CD4-positive, CD25-positive, alpha-beta regulatory T cell (primary cell): Measurements from ENCODE around the gene BORCS6. TPM values are rescaled to one million over a fixed set of nuclear protein-coding genes. Genes with fewer than 3 reads are reported as not detected.

Source experiments
- ATAC-seq, 2 donors: fragments of 150-1000 bp; cut with Tn5 transposase; one replicate each; pipeline ENCODE4 v1.10.0; 2021; ENCODE audit warnings: low read depth in 2 of 2, moderate number of reproducible peaks in 2 of 2, moderate library complexity in 1 of 2
- DNase-seq, 3 donors: peaks; one replicate each; pipeline versions ENCODE4 v3.0.0 to v3.0.0-alpha.2; 2012 to 2022; ENCODE audit warnings: mixed read lengths in 1 of 3
- H3K27ac ChIP-seq: one replicate; pipeline ENCODE4 v1.7.0; 2013; ENCODE audit warnings: mild to moderate bottlenecking, low read length; ENCODE audit not compliant: insufficient read depth, poor library complexity, severe bottlenecking
- H3K27me3 ChIP-seq: one replicate; pipeline ENCODE4 v1.7.0; 2013; ENCODE audit warnings: low read length; ENCODE audit not compliant: control insufficient read depth, insufficient read depth
- H3K36me3 ChIP-seq: one replicate; pipeline ENCODE4 v1.7.0; 2013; ENCODE audit warnings: mild to moderate bottlenecking, low read length, moderate library complexity; ENCODE audit not compliant: control insufficient read depth, insufficient read depth
- H3K4me1 ChIP-seq: 2 replicates; pipeline ENCODE4 v1.7.0; 2013; ENCODE audit warnings: mild to moderate bottlenecking, low read length; ENCODE audit not compliant: insufficient read depth, control insufficient read depth, poor library complexity, severe bottlenecking
- H3K4me3 ChIP-seq: one replicate; pipeline ENCODE4 v1.7.0; 2013; ENCODE audit warnings: low read depth, mild to moderate bottlenecking, low read length, moderate library complexity
- H3K9me3 ChIP-seq, 2 experiments: 1 replicate in 1 of 2; 2 replicates in 1 of 2; pipeline ENCODE4 v1.7.0; 2013; ENCODE audit warnings: low read length in 2 of 2, mild to moderate bottlenecking in 1 of 2, moderate library complexity in 1 of 2; ENCODE audit not compliant: control insufficient read depth in 2 of 2
- H3K27ac Mint-ChIP-seq, 3 donors: one replicate each; pipeline ENCODE4 v1.8.0; 2020 to 2022; ENCODE audit warnings: mild to moderate bottlenecking in 3 of 3, mixed read lengths in 3 of 3, moderate library complexity in 2 of 3
- H3K27me3 Mint-ChIP-seq: one replicate; pipeline ENCODE4 v1.8.0; 2022; ENCODE audit warnings: mild to moderate bottlenecking, mixed read lengths
- H3K36me3 Mint-ChIP-seq: one replicate; pipeline ENCODE4 v1.8.0; 2020; ENCODE audit warnings: mixed read lengths
- H3K4me1 Mint-ChIP-seq, 4 donors: one replicate each; pipeline ENCODE4 v1.8.0; 2020 to 2022; ENCODE audit warnings: mixed read lengths in 4 of 4, mild to moderate bottlenecking in 1 of 4
- H3K4me3 Mint-ChIP-seq, 4 donors: one replicate each; pipeline ENCODE4 v1.8.0; 2020 to 2022; ENCODE audit warnings: mild to moderate bottlenecking in 4 of 4, mixed read lengths in 4 of 4, moderate library complexity in 3 of 4
- H3K9me3 Mint-ChIP-seq, 7 donors: one replicate each; pipeline ENCODE4 v1.8.0; 2020 to 2022; ENCODE audit warnings: mixed read lengths in 7 of 7, mild to moderate bottlenecking in 3 of 7, moderate library complexity in 2 of 7
- polyA plus RNA-seq, 4 donors: library from polyadenylated mRNA; unstranded; fragments of 300-500 nt; fragmentation: Illumina TruSeq; gene quantifications; one replicate each; pipeline ENCODE4 v1.2.3, GENCODE V29; 2021
- total RNA-seq: library from RNA; stranded (reverse); gene quantifications from one replicate; pipeline ENCODE4 v1.2.3, GENCODE V29; 2022

Gene BORCS6
- total and polyA plus RNA-seq, 5 donors from 2014 or later: 10.1 to 29.9 (median 25.0) TPM

- Mint-ChIP-seq H3K4me1 (peaks cover 0 to 62% (median 26%) of the 10 kb centered on the region in 4 donors), H3K9me3 (peaks cover 0 to 1% (median 0%) of the 10 kb centered on the region in 7 donors), H3K36me3 (peaks cover 19% of the 10 kb centered on the region), H3K4me3 (peak overlapping the region; percentile 73 to 93 (median 90)), H3K27me3 (peaks cover 4% of the 10 kb centered on the region), H3K27ac (peak overlapping the region; percentile 96 to 97 (median 97))
- Histone ChIP-seq H3K27me3 (no peaks in the 10 kb centered on the region), H3K4me3 (peak overlapping the region; percentile 65), H3K27ac (peak overlapping the region; percentile 98), H3K9me3 (no peaks in the 10 kb centered on the region), H3K36me3 (peaks cover 22% of the 10 kb centered on the region), H3K4me1 (peaks cover 57% of the 10 kb centered on the region)
- DNase-seq: peak in 2 of 3 donors; percentile 50 to 87
- ATAC-seq: peak; percentile 34 to 48
These were observed 25.8 kb downstream of the BORCS6 start for GRCh38 chr17:8163978-8164814.

- peaks cover 25% of the 10 kb centered on the region for H3K36me3 Mint-ChIP-seq
- H3K4me1 Mint-ChIP-seq: peaks cover 0 to 66% (median 32%) of the 10 kb centered on the region in 4 donors
These were observed 26.7 kb downstream of the BORCS6 start for GRCh38 chr17:8162997-8163977.

DNA sequence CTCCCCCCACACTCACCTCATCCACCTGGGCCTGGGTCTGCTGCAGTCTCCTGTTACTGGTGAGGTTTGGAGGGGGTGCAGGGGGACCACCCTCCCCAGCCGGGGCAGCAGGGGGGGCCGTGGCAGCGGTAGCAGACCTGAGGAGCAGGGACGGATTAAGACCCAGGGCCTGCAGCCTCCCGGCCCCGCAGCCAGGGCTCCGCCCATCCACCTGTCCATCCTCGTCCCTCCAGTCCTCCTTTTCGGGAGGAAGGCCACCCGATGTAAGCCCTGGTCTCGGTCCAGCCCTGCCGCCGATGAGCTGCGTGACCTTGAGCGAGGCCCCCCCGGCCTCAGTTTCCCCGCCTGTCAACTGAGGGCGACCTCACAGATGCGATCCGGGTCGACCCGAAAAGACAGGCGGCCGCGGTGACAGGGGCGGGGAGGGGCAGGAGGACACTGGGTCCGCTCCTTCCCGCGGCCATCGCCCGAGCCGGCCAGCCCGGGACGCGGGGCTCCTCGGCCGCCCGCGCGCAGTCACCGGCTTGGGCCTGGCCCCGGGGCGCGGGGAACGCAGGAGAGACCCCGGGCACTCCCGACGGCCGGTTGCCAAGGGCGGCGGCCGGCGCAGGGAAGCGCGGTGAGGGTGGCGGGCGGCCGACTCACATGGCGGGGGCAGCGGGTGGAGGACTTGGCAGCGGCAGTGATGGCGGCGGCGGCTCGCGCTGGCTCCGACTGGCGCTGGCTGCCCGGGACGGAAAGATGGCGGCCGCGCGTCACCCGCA, 27.6 kb downstream of the BORCS6 start, which contains the start of gene VAMP2:
Gene VAMP2, minus strand, starts transcription at position 716 of the 764 bp plus-strand sequence. Its CDS starts 69 bp downstream, at position 647.
- Histone ChIP-seq H3K9me3 (no peaks in the 10 kb centered on the region), H3K27ac (peak within 1 kb of the TSS; percentile 98), H3K4me1 (peaks cover 68% of the 10 kb centered on the region), H3K36me3 (peaks cover 22% of the 10 kb centered on the region), H3K4me3 (peak within 1 kb of the TSS; percentile 82), H3K27me3 (no peaks in the 10 kb centered on the region)
- Mint-ChIP-seq H3K9me3 (peaks cover 0 to 1% (median 0%) of the 10 kb centered on the region in 7 donors), H3K27ac (peak within 1 kb of the TSS; percentile 96 to 98 (median 97)), H3K4me1 (peaks cover 0 to 70% (median 32%) of the 10 kb centered on the region in 4 donors), H3K27me3 (peaks cover 4% of the 10 kb centered on the region), H3K4me3 (peak within 1 kb of the TSS; percentile 89 to 96 (median 94)), H3K36me3 (peaks cover 25% of the 10 kb centered on the region)
- peak; percentile 68 to 72 for ATAC-seq
- DNase-seq: peak; percentile 80 to 89 (median 86)

More at GRCh38 chr17:8162997-8163977, 26.7 kb downstream of the BORCS6 start:
- H3K4me1 ChIP-seq: peaks cover 66% of the 10 kb centered on the region
- H3K9me3 Mint-ChIP-seq: peaks cover 0 to 1% (median 0%) of the 10 kb centered on the region in 7 donors
- H3K36me3 ChIP-seq: peaks cover 22% of the 10 kb centered on the region
- peak overlapping the region; percentile 96 to 97 (median 97) for H3K27ac Mint-ChIP-seq
- peak overlapping the region; percentile 59 to 93 (median 90) for H3K4me3 Mint-ChIP-seq
- H3K27me3 ChIP-seq: no peaks in the 10 kb centered on the region
- peak overlapping the region; percentile 98 for H3K27ac ChIP-seq
- H3K4me3 ChIP-seq: peak overlapping the region; percentile 65
- H3K27me3 Mint-ChIP-seq: peaks cover 4% of the 10 kb centered on the region
- peak in 2 of 3 donors; percentile 5 to 35 for DNase-seq
- no peak for ATAC-seq
- no peaks in the 10 kb centered on the region for H3K9me3 ChIP-seq

GRCh38 chr17:8161289-8162232, 28.4 kb downstream of the BORCS6 start:
- no peaks in the 10 kb centered on the region for H3K27me3 ChIP-seq
- peak overlapping the region; percentile 89 to 96 (median 94) for H3K4me3 Mint-ChIP-seq
- peaks cover 0 to 1% (median 0%) of the 10 kb centered on the region in 7 donors for H3K9me3 Mint-ChIP-seq
- peak overlapping the region; percentile 98 for H3K27ac ChIP-seq
- peaks cover 0 to 68% (median 31%) of the 10 kb centered on the region in 4 donors for H3K4me1 Mint-ChIP-seq
- peaks cover 4% of the 10 kb centered on the region for H3K27me3 Mint-ChIP-seq
- no peaks in the 10 kb centered on the region for H3K9me3 ChIP-seq
- peaks cover 22% of the 10 kb centered on the region for H3K36me3 ChIP-seq
- no peak for ATAC-seq
- peak overlapping the region; percentile 82 for H3K4me3 ChIP-seq
- peaks cover 25% of the 10 kb centered on the region for H3K36me3 Mint-ChIP-seq
- peaks cover 75% of the 10 kb centered on the region for H3K4me1 ChIP-seq
- peak in 1 of 3 donors; percentile 3 for DNase-seq
- peak overlapping the region; percentile 95 to 98 (median 96) for H3K27ac Mint-ChIP-seq

GRCh38 chr17:8160741-8161221, 29.2 kb downstream of the BORCS6 start:
- no peak for DNase-seq
- Mint-ChIP-seq H3K27ac (peak overlapping the region; percentile 95 to 98 (median 96)), H3K4me3 (peak overlapping the region; percentile 89 to 96 (median 94)), H3K9me3 (peaks cover 0 to 1% (median 0%) of the 10 kb centered on the region in 7 donors), H3K4me1 (peaks cover 0 to 65% (median 29%) of the 10 kb centered on the region in 4 donors), H3K36me3 (peaks cover 25% of the 10 kb centered on the region), H3K27me3 (peaks cover 4% of the 10 kb centered on the region)
- Histone ChIP-seq H3K27me3 (no peaks in the 10 kb centered on the region), H3K27ac (peak overlapping the region; percentile 98), H3K9me3 (no peaks in the 10 kb centered on the region), H3K36me3 (peaks cover 22% of the 10 kb centered on the region), H3K4me3 (peak overlapping the region; percentile 82), H3K4me1 (peaks cover 77% of the 10 kb centered on the region)
- ATAC-seq: no peak

- H3K4me1 Mint-ChIP-seq: peaks cover 1 to 64% (median 33%) of the 10 kb centered on the region in 4 donors
- H3K27me3 ChIP-seq: no peaks in the 10 kb centered on the region
These were observed 29.8 kb downstream of the BORCS6 start for GRCh38 chr17:8160224-8160577.

More at GRCh38 chr17:8160224-8160577, 29.8 kb downstream of the BORCS6 start:
- peak overlapping the region; percentile 85 to 98 (median 97) for H3K27ac Mint-ChIP-seq
- peaks cover 0 to 1% (median 0%) of the 10 kb centered on the region in 7 donors for H3K9me3 Mint-ChIP-seq
- ATAC-seq: no peak
- DNase-seq: no peak
- Histone ChIP-seq H3K4me1 (peaks cover 80% of the 10 kb centered on the region), H3K27ac (peak overlapping the region; percentile 98), H3K36me3 (peaks cover 22% of the 10 kb centered on the region), H3K4me3 (no peak overlapping the region), H3K9me3 (no peaks in the 10 kb centered on the region)
- peak overlapping the region; percentile 74 to 96 (median 90) for H3K4me3 Mint-ChIP-seq
- H3K27me3 Mint-ChIP-seq: peaks cover 4% of the 10 kb centered on the region
- peaks cover 25% of the 10 kb centered on the region for H3K36me3 Mint-ChIP-seq
